Spleen (tissue), 7 donors: Measurements from ENCODE around the gene DNAH12.

Experiments used
- POLR2A ChIP-seq, 3 donors: fragments of 450-650 bp; IDR thresholded peaks; one replicate each; pipeline ENCODE4 v1.5.1; 2017; ENCODE audit warnings: antibody characterized with exemption in 3 of 3, mild to moderate bottlenecking in 1 of 3
- POLR2AphosphoS5 ChIP-seq, 3 donors: sonication (generic); formaldehyde crosslinking; IDR thresholded peaks; one replicate each; pipeline ENCODE4 v1.5.1; 2017; ENCODE audit warnings: antibody characterized with exemption in 3 of 3
- TF ChIP-seq, protein P1 (sequence below), 11 experiments: fragments of 200-600 bp in 7 of 11; fragments of 450-650 bp in 4 of 11; sonication (generic) in 4 of 11; IDR thresholded peaks in 8 of 11; conservative IDR thresholded peaks in 3 of 11; 1 replicate in 7 of 11; 2 replicates in 4 of 11; pipeline versions ENCODE4 v1.4.0 to v1.8.0; 2016 to 2021; ENCODE audit warnings: antibody characterized with exemption in 11 of 11, inconsistent platforms in 4 of 11, mild to moderate bottlenecking in 1 of 11
- donor health status: DM: no; HTN: no; CAD: no; lungs with moderate emphysema.
- donor health status: DM: no; HTN: no; CAD: no.
- donor health status: DM: no; HTN: no; CAD: no.

DNA sequence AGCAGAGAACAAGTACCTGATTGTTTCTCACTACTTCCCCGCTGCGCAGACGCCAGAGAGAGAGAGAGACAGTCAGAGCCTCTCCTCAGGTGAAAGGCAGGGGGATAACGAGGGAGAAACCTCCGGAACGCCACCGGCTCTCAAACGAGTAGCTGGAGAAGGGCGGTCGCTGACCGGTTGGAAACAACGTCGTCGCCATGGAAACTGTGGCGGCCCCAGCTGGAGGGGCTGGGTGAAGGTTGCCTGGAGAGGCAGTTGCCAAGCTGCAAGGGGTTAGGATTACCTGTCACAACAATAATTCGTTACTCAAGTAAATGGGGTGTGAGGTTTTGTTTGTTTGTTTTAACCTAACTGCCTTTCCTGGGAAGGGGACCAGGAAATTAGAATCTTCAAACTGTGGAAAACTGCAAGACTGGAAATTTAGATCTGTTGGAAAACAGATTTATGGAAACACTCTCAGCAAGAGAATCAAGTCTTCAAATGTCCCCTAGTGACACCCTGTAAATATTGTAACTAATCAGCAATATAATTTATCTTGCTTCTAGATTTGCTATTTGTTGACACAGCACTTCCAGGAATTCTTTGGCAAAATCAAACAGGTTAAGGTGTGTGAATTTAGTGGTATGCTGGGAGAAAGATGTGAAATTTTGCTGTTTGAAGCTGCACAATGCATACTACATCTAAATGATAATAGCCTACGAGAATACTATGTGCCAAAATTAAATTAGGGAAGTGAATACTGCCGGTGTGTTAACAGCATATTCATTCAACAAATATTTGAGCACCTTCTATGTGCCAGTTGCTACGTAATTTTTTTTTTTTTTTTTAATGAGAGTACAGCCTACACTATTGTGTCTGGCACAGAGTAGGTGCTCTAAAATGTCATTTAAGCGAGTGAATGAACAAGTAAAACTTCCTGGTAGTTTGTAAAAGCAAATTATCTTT lies at the start of gene DNAH12:
- TF ChIP-seq POLR2A (IDR thresholded peaks at IDR 0.05) (no peak), POLR2AphosphoS5 (IDR thresholded peaks at IDR 0.05) (no peak)
- TF ChIP-seq, protein P1, sequence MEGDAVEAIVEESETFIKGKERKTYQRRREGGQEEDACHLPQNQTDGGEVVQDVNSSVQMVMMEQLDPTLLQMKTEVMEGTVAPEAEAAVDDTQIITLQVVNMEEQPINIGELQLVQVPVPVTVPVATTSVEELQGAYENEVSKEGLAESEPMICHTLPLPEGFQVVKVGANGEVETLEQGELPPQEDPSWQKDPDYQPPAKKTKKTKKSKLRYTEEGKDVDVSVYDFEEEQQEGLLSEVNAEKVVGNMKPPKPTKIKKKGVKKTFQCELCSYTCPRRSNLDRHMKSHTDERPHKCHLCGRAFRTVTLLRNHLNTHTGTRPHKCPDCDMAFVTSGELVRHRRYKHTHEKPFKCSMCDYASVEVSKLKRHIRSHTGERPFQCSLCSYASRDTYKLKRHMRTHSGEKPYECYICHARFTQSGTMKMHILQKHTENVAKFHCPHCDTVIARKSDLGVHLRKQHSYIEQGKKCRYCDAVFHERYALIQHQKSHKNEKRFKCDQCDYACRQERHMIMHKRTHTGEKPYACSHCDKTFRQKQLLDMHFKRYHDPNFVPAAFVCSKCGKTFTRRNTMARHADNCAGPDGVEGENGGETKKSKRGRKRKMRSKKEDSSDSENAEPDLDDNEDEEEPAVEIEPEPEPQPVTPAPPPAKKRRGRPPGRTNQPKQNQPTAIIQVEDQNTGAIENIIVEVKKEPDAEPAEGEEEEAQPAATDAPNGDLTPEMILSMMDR (IDR thresholded peaks at IDR 0.05 in 8 of 11, conservative IDR thresholded peaks at IDR 0.05 in 3 of 11) = no peak
